GM12878 (cell line): Measurements from ENCODE around the gene SMG6. TPM values are rescaled to one million over a fixed set of nuclear protein-coding genes. Genes with fewer than 3 reads are reported as not detected.

Experiments used
- ATAC-seq: fragments of 200-7000 bp; cut with Tn5 transposase; 3 replicates; pipeline ENCODE4 v1.9.1; 2020; ENCODE audit warnings: mild to moderate bottlenecking, moderate library complexity
- BruUV-seq: library from RNA; stranded (reverse); fragments of 400-500 nt; replicated peaks from 2 replicates; lab custom pipeline; 2021; lab: Mats Ljungman, UMichigan
- CTCF ChIA-PET: fragments of 300-600 bp; sonication (Branson Sonifier 250); formaldehyde crosslinking; extraction: SDS; loops from one replicate; lab custom pipeline; 2021; ENCODE audit warnings: inconsistent platforms; lab: Yijun Ruan, JAX
- POLR2A ChIA-PET: fragments of 350-600 bp; formaldehyde crosslinking; extraction: SDS; loops from one replicate; lab custom pipeline; 2021; ENCODE audit warnings: inconsistent platforms; lab: Charles Lee
- RAD21 ChIA-PET: fragments of 300-600 bp; sonication (Branson Sonifier 250); formaldehyde crosslinking; loops from one replicate; lab custom pipeline; 2023; ENCODE audit warnings: antibody characterized with exemption; ENCODE audit not compliant: unreplicated experiment; lab: Charles Lee
- SMC1A ChIA-PET: fragments of 300-600 bp; sonication (Branson Sonifier 250); formaldehyde crosslinking; loops from one replicate; lab custom pipeline; 2023; ENCODE audit not compliant: unreplicated experiment, uncharacterized antibody; lab: Charles Lee
- DNase-seq: peaks from one replicate; pipeline ENCODE4 v3.0.0-alpha.2; 2011; ENCODE audit warnings: low read depth, low spot score
- FAIRE-seq: peaks from 3 replicates; lab custom pipeline; 2011; peaks lifted over from hg19 to GRCh38; lab: Jason Lieb, UNC
- H2AFZ ChIP-seq: 2 replicates; pipeline ENCODE4 v1.6.0; 2011; ENCODE audit warnings: low read depth, low read length, control low read depth; ENCODE audit not compliant: control insufficient read depth
- H3K27ac ChIP-seq: 2 replicates; pipeline ENCODE4 v1.5.1; 2011; ENCODE audit warnings: control low read depth; ENCODE audit not compliant: control insufficient read depth, insufficient read depth
- H3K27me3 ChIP-seq, 2 experiments: replicated peaks in 1 of 2; 2 replicates each; pipeline versions ENCODE4 v1.6.0 to v1.6.1; 2011; ENCODE audit warnings: low read length in 1 of 2; ENCODE audit not compliant: control insufficient read depth in 2 of 2, insufficient read depth in 2 of 2
- H3K36me3 ChIP-seq, 2 experiments: 2 replicates each; pipeline ENCODE4 v1.5.1; 2011; ENCODE audit warnings: low read length in 1 of 2; ENCODE audit not compliant: control insufficient read depth in 2 of 2, insufficient read depth in 2 of 2
- H3K4me1 ChIP-seq: 2 replicates; pipeline ENCODE4 v1.6.1; 2011; ENCODE audit warnings: mild to moderate bottlenecking, low read length, moderate library complexity, mixed read lengths; ENCODE audit not compliant: control insufficient read depth, insufficient read depth
- H3K4me2 ChIP-seq: 2 replicates; pipeline ENCODE4 v1.6.0; 2011; ENCODE audit warnings: control low read depth; ENCODE audit not compliant: control insufficient read depth, insufficient read depth
- H3K4me3 ChIP-seq: fragments of 200-600 bp; sonication (generic); 2 replicates; pipeline ENCODE4 v1.5.1; 2016
- H3K79me2 ChIP-seq: 2 replicates; pipeline ENCODE4 v1.6.0; 2011; ENCODE audit warnings: low read length; ENCODE audit not compliant: control insufficient read depth, insufficient read depth
- H3K9ac ChIP-seq: 2 replicates; pipeline ENCODE4 v1.8.0; 2011; ENCODE audit warnings: low read length, control low read depth, mixed read lengths; ENCODE audit not compliant: control insufficient read depth, insufficient read depth
- H3K9me3 ChIP-seq: replicated peaks from 3 replicates; pipeline ENCODE4 v1.5.1; 2011; ENCODE audit warnings: mild to moderate bottlenecking, low read length; ENCODE audit not compliant: control insufficient read depth, insufficient read depth
- H4K20me1 ChIP-seq: 2 replicates; pipeline ENCODE4 v1.6.0; 2011; ENCODE audit not compliant: control insufficient read depth, insufficient read depth
- CBFB ChIP-seq: IDR thresholded peaks from 2 replicates; pipeline ENCODE4 v1.6.1; 2016; ENCODE audit warnings: antibody characterized with exemption, low read depth
- FOXK2 ChIP-seq: fragments of 450-650 bp; IDR thresholded peaks from 2 replicates; pipeline ENCODE4 v1.6.1; 2017; ENCODE audit warnings: mild to moderate bottlenecking, moderate library complexity
- MTA2 ChIP-seq: fragments of 450-650 bp; IDR thresholded peaks from 2 replicates; pipeline ENCODE4 v1.6.1; 2016; ENCODE audit warnings: low read depth, mild to moderate bottlenecking, moderate library complexity
- MYC ChIP-seq: IDR thresholded peaks from 2 replicates; pipeline ENCODE4 v1.6.1; 2011; ENCODE audit warnings: mild to moderate bottlenecking, low read length, moderate library complexity, inconsistent platforms; ENCODE audit not compliant: insufficient read depth, insufficient replicate concordance, insufficient read length, severe bottlenecking
- NFXL1 ChIP-seq: fragments of 450-650 bp; IDR thresholded peaks from 2 replicates; pipeline ENCODE4 v1.6.1; 2017; ENCODE audit warnings: antibody characterized with exemption, mild to moderate bottlenecking, borderline replicate concordance
- PML ChIP-seq: IDR thresholded peaks from 2 replicates; pipeline ENCODE4 v1.6.1; 2012; ENCODE audit warnings: low read length, inconsistent platforms
- SUPT20H ChIP-seq: IDR thresholded peaks from 2 replicates; pipeline ENCODE4 v1.6.1; 2011; ENCODE audit warnings: low read depth, mild to moderate bottlenecking, low read length, moderate library complexity, borderline replicate concordance; ENCODE audit not compliant: control insufficient read depth
- ZBED1 ChIP-seq: IDR thresholded peaks from 2 replicates; pipeline ENCODE4 v1.6.1; 2016; ENCODE audit warnings: borderline replicate concordance
- WGBS: methylation state at CpG from one replicate; pipeline ENCODE4 v1.1.6; 2016; ENCODE audit warnings: low lambda C conversion rate; ENCODE audit not compliant: insufficient replicate concordance, insufficient coverage; ENCODE audit errors: missing lambda C conversion rate; 5-methylcytosine and 5-hydroxymethylcytosine counted together
- in situ Hi-C: fragments of 300-500 bp; cut with MboI; formaldehyde crosslinking; loops from 9 replicates; pipeline ENCODE4 v1.14.3; 2018; ENCODE audit warnings: mixed read lengths
- intact Hi-C: fragments of 100-400 bp; cut with micrococcal nuclease; formaldehyde crosslinking; loops from one replicate; pipeline ENCODE4 v1.14.2; 2022; ENCODE audit not compliant: unreplicated experiment
- polyA plus RNA-seq, 11 experiments: library from polyadenylated mRNA; depleted of rRNA in 4 of 11; unstranded in 6 of 11; stranded (reverse) in 5 of 11; fragments of >200 nt; fragmentation: Nextera tagmentation in 4 of 11; fragmentation: Illumina TruSeq in 1 of 11; extraction: Ambion mirVana in 4 of 11; extraction: Trizol in 1 of 11; gene quantifications; 1 replicate in 1 of 11; 2 replicates in 10 of 11; pipeline versions ENCODE4 v1.2.1 to v1.2.3, GENCODE V29; 2011 to 2016; ENCODE audit warnings: inconsistent platforms in 2 of 11, missing spikeins in 2 of 11, low read depth in 1 of 11
- total RNA-seq, 4 experiments: library from RNA; depleted of rRNA in 3 of 4; stranded (reverse); fragments of >200 nt in 3 of 4; fragmentation: Illumina TruSeq in 1 of 4; extraction: Trizol in 1 of 4; gene quantifications; 2 replicates each; pipeline versions ENCODE4 v1.2.1 to v1.2.3, GENCODE V29; 2013 to 2021

Gene SMG6
- total and polyA plus RNA-seq, 10 of the 15 experiments (the other 5 are each of a cell fraction or from before 2014, with no cell fraction given): 0.58 to 28.7 (median 15.7) TPM

DNA sequence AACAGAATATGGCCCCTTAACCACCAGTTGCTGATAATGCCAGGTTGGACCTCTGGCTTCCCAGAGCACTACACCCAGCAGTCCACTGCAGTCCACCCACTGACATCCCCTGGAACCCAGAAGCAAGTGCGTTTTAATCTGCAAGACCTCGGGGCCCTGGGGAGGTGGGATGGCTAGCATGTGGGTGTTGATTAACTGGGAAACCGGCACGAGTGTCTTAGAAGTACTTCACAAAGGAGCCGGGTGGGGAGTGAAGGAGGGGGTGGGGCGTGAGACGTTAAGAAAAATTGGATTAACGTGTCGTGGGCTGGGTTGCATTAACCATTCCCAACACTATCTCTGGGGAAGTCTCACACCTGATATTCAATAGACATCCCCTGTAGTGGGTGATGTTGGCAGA, 254.8 kb downstream of the SMG6 start (continued):
- TF ChIP-seq MYC (no peak), SUPT20H (no peak)

DNA sequence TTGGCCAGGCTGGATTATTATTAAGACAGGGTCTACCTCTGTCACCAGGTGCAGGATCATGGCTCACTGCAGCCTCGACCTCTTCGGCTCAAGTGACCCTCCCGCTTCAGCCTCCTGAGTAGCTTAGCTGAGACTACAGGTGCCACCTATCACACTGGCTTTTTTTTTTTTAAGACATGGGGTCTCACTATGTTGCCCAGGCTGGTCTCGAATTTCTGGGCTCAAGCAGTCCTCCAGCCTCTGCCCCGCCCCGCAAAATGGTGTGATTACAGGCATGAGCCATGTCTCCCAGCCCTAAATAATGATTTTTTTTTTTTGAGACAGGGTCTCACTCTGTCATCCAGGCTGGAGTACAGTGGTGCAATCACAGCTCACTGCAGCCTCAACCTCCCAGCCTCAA, 256.0 kb downstream of the SMG6 start:
- ChIA-PET POLR2A (interaction anchor here (1.2 kb wide), 1 partner anchor 216 kb away, joined by 3 read pairs; no protein-coding TSS in a partner anchor), RAD21 (interaction anchor here (0.5 kb wide), 1 partner anchor 480 kb away, joined by 4 read pairs; no protein-coding TSS in a partner anchor), CTCF (interaction anchor here (1.7 to 2.1 kb wide), 2 partner anchors 198 to 327 kb away, joined by 5 to 12 read pairs; no protein-coding TSS in a partner anchor), SMC1A (interaction anchor here (1.1 to 1.7 kb wide), 2 partner anchors 197 to 326 kb away, joined by 3 to 6 read pairs; no protein-coding TSS in a partner anchor)
- FAIRE-seq (no peak), ATAC-seq (no peak), DNase-seq (no peak)
- in situ Hi-C loops: no loop called here
- intact Hi-C loops: no loop called here
- Histone ChIP-seq H3K36me3 (no peaks in the 10 kb centered on the region; a peak in 2 of 4 replicates), H3K4me2 (no peak overlapping the region), H3K79me2 (peaks cover 7% of the 10 kb centered on the region), H3K27me3 (peaks cover 2% of the 10 kb centered on the region in 2 experiments; a peak in 3 of 4 replicates), H3K4me3 (no peak overlapping the region), H3K27ac (no peak overlapping the region), H3K9me3 (no peaks in the 10 kb centered on the region), H4K20me1 (no peaks in the 10 kb centered on the region), H3K4me1 (peaks cover 15% of the 10 kb centered on the region), H2AFZ (no peak overlapping the region), H3K9ac (no peak overlapping the region)
- TF ChIP-seq FOXK2: no peak
- TF ChIP-seq MTA2: no peak
- TF ChIP-seq ZBED1: no peak
- TF ChIP-seq CBFB: no peak
- TF ChIP-seq PML: no peak
- no peak for TF ChIP-seq NFXL1
- no TSS peak for BruUV-seq
- 71% methylated on average over 6 of the region's 6 CpGs for WGBS
